A549 (cell line): ENCODE measurements around the gene LRRC7. TPM values are rescaled to one million over a fixed set of nuclear protein-coding genes. Genes with fewer than 3 reads are reported as not detected.

Experiments
- ATAC-seq, 2 experiments: fragments of 200-7000 bp in 1 of 2; fragments of >200 bp in 1 of 2; cut with Nextera tagmentation in 1 of 2; cut with Tn5 transposase in 1 of 2; 3 replicates each; pipeline versions ENCODE4 v1.8.0 to v1.9.1; 2018 to 2020; ENCODE audit warnings: mild to moderate bottlenecking in 1 of 2, moderate library complexity in 1 of 2
- CTCF ChIA-PET: fragments of 300-600 bp; sonication (Branson Sonifier 250); formaldehyde crosslinking; extraction: SDS; loops from one replicate; lab custom pipeline; 2021; ENCODE audit warnings: antibody characterized with exemption, inconsistent platforms; lab: Yijun Ruan, JAX
- POLR2A ChIA-PET: fragments of 350-600 bp; formaldehyde crosslinking; extraction: SDS; loops from one replicate; lab custom pipeline; 2021; ENCODE audit warnings: antibody characterized with exemption, inconsistent platforms; lab: Yijun Ruan, JAX
- DNase-seq, 2 experiments: peaks; one replicate each; pipeline versions ENCODE4 v3.0.0 to v3.0.0-alpha.2; 2011 to 2016; ENCODE audit warnings: low read depth in 1 of 2, low spot score in 1 of 2
- FAIRE-seq: peaks from 2 replicates; lab custom pipeline; 2011; peaks lifted over from hg19 to GRCh38; lab: Jason Lieb, UNC
- H3K27ac ChIP-seq, 2 experiments: fragments of >200 bp; sonication (Bioruptor Twin); formaldehyde crosslinking; 3 replicates each; pipeline ENCODE4 v1.5.1; 2016 to 2017
- H3K4me1 ChIP-seq: fragments of >200 bp; sonication (Bioruptor Twin); formaldehyde crosslinking; 3 replicates; pipeline ENCODE4 v1.6.1; 2016
- H3K4me2 ChIP-seq: fragments of >200 bp; sonication (Bioruptor Twin); formaldehyde crosslinking; 3 replicates; pipeline ENCODE4 v1.6.1; 2016
- H3K4me3 ChIP-seq: fragments of >200 bp; sonication (Bioruptor Twin); formaldehyde crosslinking; 3 replicates; pipeline ENCODE4 v1.5.1; 2016
- H3K9me3 ChIP-seq: fragments of >200 bp; sonication (Bioruptor Twin); formaldehyde crosslinking; 3 replicates; pipeline ENCODE4 v1.6.1; 2016
- CEBPB ChIP-seq, 2 experiments: fragments of >200 bp in 1 of 2; sonication (Bioruptor Twin) in 1 of 2; formaldehyde crosslinking in 1 of 2; IDR thresholded peaks; 2 replicates each; pipeline ENCODE4 v1.6.1; 2012 to 2016
- EHF ChIP-seq: fragments of 250-450 bp; sonication (Bioruptor Pico); IDR thresholded peaks from 2 replicates; pipeline ENCODE4 v1.5.0; 2020; ENCODE audit warnings: mild to moderate bottlenecking
- ESRRA ChIP-seq: fragments of 150-350 bp; IDR thresholded peaks from 2 replicates; pipeline ENCODE4 v1.6.1; 2014; ENCODE audit warnings: mild to moderate bottlenecking, low read length, borderline replicate concordance
- GATA3 ChIP-seq: IDR thresholded peaks from 2 replicates; pipeline ENCODE4 v1.6.1; 2012; ENCODE audit warnings: borderline replicate concordance
- HEYL ChIP-seq: fragments of 250-450 bp; sonication (Bioruptor Pico); IDR thresholded peaks from 2 replicates; pipeline ENCODE4 v1.8.0; 2021; ENCODE audit warnings: mild to moderate bottlenecking, moderate library complexity
- HOXA7 ChIP-seq: fragments of 250-450 bp; sonication (Bioruptor Pico); IDR thresholded peaks from 2 replicates; pipeline ENCODE4 v1.5.0; 2020; ENCODE audit warnings: mild to moderate bottlenecking, moderate library complexity
- JUNB ChIP-seq: fragments of >200 bp; sonication (Bioruptor Twin); formaldehyde crosslinking; IDR thresholded peaks from 2 replicates; pipeline ENCODE4 v1.6.1; 2016
- KDM5A ChIP-seq: fragments of 200-600 bp; sonication (generic); IDR thresholded peaks from 2 replicates; pipeline ENCODE4 v1.6.1; 2016; ENCODE audit warnings: antibody characterized with exemption, mild to moderate bottlenecking
- NFE2L2 ChIP-seq: fragments of 150-350 bp; conservative IDR thresholded peaks from 2 replicates; pipeline ENCODE4 v1.6.1; 2014; ENCODE audit warnings: low read length
- POLR2AphosphoS2 ChIP-seq: conservative IDR thresholded peaks from 2 replicates; pipeline ENCODE4 v1.6.1; 2012; ENCODE audit warnings: low read length, improper control_type of control experiment, inconsistent platforms
- RCOR1 ChIP-seq: fragments of 150-350 bp; IDR thresholded peaks from 2 replicates; pipeline ENCODE4 v1.6.1; 2014; ENCODE audit warnings: antibody characterized with exemption, low read length, low read depth
- RFX5 ChIP-seq: fragments of 450-650 bp; IDR thresholded peaks from 2 replicates; pipeline ENCODE4 v1.7.1; 2014; ENCODE audit warnings: antibody characterized with exemption, mild to moderate bottlenecking, moderate library complexity
- RNF2 ChIP-seq: fragments of 200-600 bp; sonication (generic); IDR thresholded peaks from 2 replicates; pipeline ENCODE4 v1.6.1; 2016; ENCODE audit warnings: low read depth, mild to moderate bottlenecking, antibody characterized with exemption, moderate library complexity, borderline replicate concordance
- SREBF2 ChIP-seq: fragments of 450-650 bp; IDR thresholded peaks from 2 replicates; pipeline ENCODE4 v1.6.1; 2014; ENCODE audit warnings: mild to moderate bottlenecking, moderate library complexity
- ZC3H11A ChIP-seq: fragments of 450-650 bp; IDR thresholded peaks from 2 replicates; pipeline ENCODE4 v1.6.1; 2014; ENCODE audit warnings: antibody characterized with exemption, mild to moderate bottlenecking
- ZFP36 ChIP-seq: fragments of 450-650 bp; IDR thresholded peaks from 2 replicates; pipeline ENCODE4 v1.6.1; 2014; ENCODE audit warnings: borderline replicate concordance; ENCODE audit not compliant: partially characterized antibody
- ZNF302 ChIP-seq: fragments of 250-450 bp; sonication (Bioruptor Pico); IDR thresholded peaks from 2 replicates; pipeline ENCODE4 v1.9.0; 2021; ENCODE audit warnings: inconsistent platforms, mild to moderate bottlenecking, moderate library complexity
- WGBS: methylation state at CpG from one replicate; pipeline ENCODE4 v1.1.6; 2017; ENCODE audit errors: missing lambda C conversion rate; 5-methylcytosine and 5-hydroxymethylcytosine counted together
- polyA plus RNA-seq, 4 experiments: library from polyadenylated mRNA; depleted of rRNA in 3 of 4; stranded (reverse); fragments of >200 nt; fragmentation: RNase III in 1 of 4; extraction: RNeasy Plus Mini Kit Qiagen cat#74134 plus additional on column Dnase treatment in 1 of 4; gene quantifications; 2 replicates in 3 of 4; 3 replicates in 1 of 4; pipeline ENCODE4 v1.2.3, GENCODE V29; 2011 to 2017
- TF ChIP-seq, protein P1 (sequence below): IDR thresholded peaks from 2 replicates; pipeline ENCODE4 v1.6.1; 2012; ENCODE audit warnings: low read depth, borderline replicate concordance
- TF ChIP-seq, protein P2 (sequence below): IDR thresholded peaks from 2 replicates; pipeline ENCODE4 v1.6.1; 2012
- TF ChIP-seq, protein P3 (sequence below): IDR thresholded peaks from 2 replicates; pipeline ENCODE4 v1.6.1; 2012
- TF ChIP-seq, protein P4 (sequence below): fragments of 250-450 bp; sonication (Bioruptor Pico); IDR thresholded peaks from 2 replicates; pipeline ENCODE4 v1.5.0; 2021; ENCODE audit warnings: mild to moderate bottlenecking, moderate library complexity, borderline replicate concordance
- TF ChIP-seq, protein P5 (sequence below): fragments of >200 bp; sonication (Bioruptor Twin); formaldehyde crosslinking; IDR thresholded peaks from 2 replicates; pipeline ENCODE4 v1.6.1; 2016

The LRRC7 gene
- polyA plus RNA-seq, 2 of the 4 experiments (the other 2 are of a cell fraction): not detected

DNA sequence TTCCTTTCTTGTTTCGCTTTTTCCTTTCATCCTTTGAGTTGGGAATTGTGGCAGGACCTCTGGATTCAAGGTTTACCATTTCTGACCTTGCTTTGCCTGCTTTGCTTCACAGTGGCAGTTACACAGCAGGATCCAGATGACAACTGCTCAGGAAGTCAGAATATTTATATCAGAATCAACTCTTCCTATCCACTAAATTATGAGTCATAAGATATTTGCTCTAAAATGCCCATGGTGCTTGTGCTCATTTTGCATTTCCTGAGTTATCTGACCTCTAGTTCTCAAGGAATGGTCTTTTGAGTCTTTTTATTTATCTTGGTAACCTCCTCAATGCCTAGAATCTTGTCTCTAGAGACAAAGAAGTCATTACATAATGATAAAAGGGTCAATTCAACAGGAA is 290.8 kb downstream of the LRRC7 start:
- WGBS: 4% methylated on average over 1 of the region's 1 CpG
- TF ChIP-seq, protein P1, sequence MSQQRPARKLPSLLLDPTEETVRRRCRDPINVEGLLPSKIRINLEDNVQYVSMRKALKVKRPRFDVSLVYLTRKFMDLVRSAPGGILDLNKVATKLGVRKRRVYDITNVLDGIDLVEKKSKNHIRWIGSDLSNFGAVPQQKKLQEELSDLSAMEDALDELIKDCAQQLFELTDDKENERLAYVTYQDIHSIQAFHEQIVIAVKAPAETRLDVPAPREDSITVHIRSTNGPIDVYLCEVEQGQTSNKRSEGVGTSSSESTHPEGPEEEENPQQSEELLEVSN: no peak
- TF ChIP-seq ZC3H11A (no peak), CEBPB (IDR thresholded peaks at IDR 0.05) (no peak), ZNF302 (CRISPR knock-in tag) (no peak), HOXA7 (no peak), ESRRA (no peak), SREBF2 (no peak), JUNB (no peak), NFE2L2 (no peak)
- TF ChIP-seq, protein P2, sequence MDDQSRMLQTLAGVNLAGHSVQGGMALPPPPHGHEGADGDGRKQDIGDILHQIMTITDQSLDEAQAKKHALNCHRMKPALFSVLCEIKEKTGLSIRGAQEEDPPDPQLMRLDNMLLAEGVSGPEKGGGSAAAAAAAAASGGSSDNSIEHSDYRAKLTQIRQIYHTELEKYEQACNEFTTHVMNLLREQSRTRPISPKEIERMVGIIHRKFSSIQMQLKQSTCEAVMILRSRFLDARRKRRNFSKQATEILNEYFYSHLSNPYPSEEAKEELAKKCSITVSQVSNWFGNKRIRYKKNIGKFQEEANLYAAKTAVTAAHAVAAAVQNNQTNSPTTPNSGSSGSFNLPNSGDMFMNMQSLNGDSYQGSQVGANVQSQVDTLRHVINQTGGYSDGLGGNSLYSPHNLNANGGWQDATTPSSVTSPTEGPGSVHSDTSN: no peak
- TF ChIP-seq, protein P3, sequence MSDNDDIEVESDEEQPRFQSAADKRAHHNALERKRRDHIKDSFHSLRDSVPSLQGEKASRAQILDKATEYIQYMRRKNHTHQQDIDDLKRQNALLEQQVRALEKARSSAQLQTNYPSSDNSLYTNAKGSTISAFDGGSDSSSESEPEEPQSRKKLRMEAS: no peak
- TF ChIP-seq, protein P4, sequence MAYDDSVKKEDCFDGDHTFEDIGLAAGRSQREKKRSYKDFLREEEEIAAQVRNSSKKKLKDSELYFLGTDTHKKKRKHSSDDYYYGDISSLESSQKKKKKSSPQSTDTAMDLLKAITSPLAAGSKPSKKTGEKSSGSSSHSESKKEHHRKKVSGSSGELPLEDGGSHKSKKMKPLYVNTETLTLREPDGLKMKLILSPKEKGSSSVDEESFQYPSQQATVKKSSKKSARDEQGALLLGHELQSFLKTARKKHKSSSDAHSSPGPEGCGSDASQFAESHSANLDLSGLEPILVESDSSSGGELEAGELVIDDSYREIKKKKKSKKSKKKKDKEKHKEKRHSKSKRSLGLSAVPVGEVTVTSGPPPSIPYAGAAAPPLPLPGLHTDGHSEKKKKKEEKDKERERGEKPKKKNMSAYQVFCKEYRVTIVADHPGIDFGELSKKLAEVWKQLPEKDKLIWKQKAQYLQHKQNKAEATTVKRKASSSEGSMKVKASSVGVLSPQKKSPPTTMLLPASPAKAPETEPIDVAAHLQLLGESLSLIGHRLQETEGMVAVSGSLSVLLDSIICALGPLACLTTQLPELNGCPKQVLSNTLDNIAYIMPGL (CRISPR knock-in tag): no peak
- Histone ChIP-seq H3K4me3 (no peak overlapping the region), H3K27ac (no peak overlapping the region), H3K4me1 (no peaks in the 10 kb centered on the region), H3K9me3 (no peaks in the 10 kb centered on the region), H3K4me2 (no peak overlapping the region)
- ChIA-PET POLR2A (no interaction called here), CTCF (no interaction called here)
- FAIRE-seq (no peak), ATAC-seq (no peak), DNase-seq (no peak)

DNA sequence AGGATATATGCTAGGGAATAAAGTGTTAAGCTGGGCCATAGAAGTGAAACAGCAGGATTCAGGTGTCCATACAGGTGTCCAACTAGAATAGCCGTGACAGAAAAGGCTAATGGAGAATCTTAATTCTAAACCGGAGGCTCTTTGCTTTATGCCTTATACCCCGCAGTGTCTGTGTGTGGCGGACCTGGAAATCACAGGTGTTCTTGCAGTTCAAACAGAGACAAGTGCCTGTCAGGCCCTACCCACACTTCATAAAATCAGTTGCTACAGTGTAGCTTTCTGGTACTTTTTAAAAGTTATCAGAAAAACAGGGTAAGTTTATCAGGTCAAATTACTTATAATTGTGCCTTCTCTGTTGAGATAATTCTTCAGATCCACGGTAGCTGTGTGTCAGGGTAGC is 293.9 kb downstream of the LRRC7 start:
- WGBS: 30% methylated on average over 5 of the region's 5 CpGs
- DNase-seq (no peak), FAIRE-seq (no peak), ATAC-seq (no peak)
- Histone ChIP-seq H3K27ac (no peak overlapping the region), H3K9me3 (no peaks in the 10 kb centered on the region), H3K4me3 (no peak overlapping the region), H3K4me1 (no peaks in the 10 kb centered on the region), H3K4me2 (no peak overlapping the region)
- ChIA-PET POLR2A (no interaction called here), CTCF (no interaction called here)
- TF ChIP-seq EHF (no peak), RFX5 (no peak), GATA3 (no peak), KDM5A (no peak)
- TF ChIP-seq, protein P5, sequence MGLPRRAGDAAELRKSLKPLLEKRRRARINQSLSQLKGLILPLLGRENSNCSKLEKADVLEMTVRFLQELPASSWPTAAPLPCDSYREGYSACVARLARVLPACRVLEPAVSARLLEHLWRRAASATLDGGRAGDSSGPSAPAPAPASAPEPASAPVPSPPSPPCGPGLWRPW: no peak

DNA sequence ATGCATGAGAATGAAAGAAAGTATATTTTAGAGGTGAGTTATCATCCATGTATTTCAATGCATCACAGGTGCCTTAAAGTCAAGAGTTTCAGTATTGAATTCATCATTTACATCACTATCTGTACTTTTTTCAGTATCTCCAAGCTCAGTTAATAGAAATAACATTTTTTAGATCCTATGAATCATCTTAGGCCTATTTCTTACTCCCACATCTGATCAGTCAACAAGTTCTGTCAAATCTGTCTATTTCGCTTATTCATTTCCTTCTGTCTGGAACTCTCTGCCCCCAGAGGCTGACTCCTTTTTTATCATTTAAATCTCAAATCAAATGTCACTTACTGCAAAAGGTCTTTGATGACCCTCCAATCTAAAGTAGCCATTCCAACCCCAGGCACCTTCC is 295.2 kb downstream of the LRRC7 start:
- H3K4me3 ChIP-seq: no peak overlapping the region
- H3K27ac ChIP-seq: no peak overlapping the region
- FAIRE-seq (no peak), ATAC-seq (no peak), DNase-seq (no peak)
- WGBS: 60% methylated on average over 1 of the region's 1 CpG
- CTCF ChIA-PET: no interaction called here
- no peaks in the 10 kb centered on the region for H3K4me1 ChIP-seq
- no peaks in the 10 kb centered on the region for H3K9me3 ChIP-seq
- no peak overlapping the region for H3K4me2 ChIP-seq
- TF ChIP-seq HEYL (no peak), POLR2AphosphoS2 (no peak), RCOR1 (no peak), KDM5A (no peak), RNF2 (no peak), NFE2L2 (no peak), ZFP36 (no peak)
- TF ChIP-seq, all 56 proteins: peak for 0
- POLR2A ChIA-PET: no interaction called here
